GM18520 (cell line): ENCODE measurements around the gene RRAS.

ENCODE experiments used
- ATAC-seq: cut with Tn5 transposase; IDR thresholded peaks from one replicate; pipeline ENCODE4 v1.9.1; 2021; ENCODE audit not compliant: unreplicated experiment

The RRAS gene

DNA sequence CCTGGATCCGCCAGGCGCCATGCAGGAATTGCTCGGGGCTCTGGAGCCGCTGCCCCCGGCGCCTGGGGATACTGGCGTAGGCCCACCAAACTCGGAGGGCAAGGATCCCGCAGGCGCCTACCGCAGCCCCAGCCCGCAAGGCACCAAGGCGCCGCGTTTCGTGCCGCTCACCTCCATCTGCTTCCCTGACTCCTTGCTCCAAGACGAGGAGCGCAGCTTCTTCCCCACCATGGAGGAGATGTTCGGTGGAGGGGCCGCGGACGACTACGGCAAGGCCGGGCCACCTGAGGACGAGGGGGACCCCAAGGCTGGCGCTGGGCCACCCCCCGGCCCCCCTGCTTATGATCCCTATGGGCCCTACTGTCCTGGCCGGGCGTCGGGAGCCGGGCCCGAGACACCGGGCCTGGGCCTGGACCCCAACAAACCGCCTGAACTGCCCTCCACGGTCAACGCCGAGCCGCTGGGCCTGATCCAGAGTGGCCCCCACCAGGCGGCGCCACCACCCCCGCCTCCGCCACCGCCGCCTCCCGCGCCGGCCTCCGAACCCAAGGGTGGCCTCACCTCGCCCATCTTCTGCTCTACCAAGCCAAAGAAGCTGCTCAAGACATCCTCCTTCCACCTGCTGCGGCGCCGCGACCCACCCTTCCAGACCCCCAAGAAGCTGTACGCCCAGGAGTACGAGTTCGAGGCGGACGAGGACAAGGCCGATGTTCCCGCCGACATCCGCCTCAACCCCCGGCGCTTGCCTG is 42.8 kb downstream of the RRAS start:
- ATAC-seq, result no peak

DNA sequence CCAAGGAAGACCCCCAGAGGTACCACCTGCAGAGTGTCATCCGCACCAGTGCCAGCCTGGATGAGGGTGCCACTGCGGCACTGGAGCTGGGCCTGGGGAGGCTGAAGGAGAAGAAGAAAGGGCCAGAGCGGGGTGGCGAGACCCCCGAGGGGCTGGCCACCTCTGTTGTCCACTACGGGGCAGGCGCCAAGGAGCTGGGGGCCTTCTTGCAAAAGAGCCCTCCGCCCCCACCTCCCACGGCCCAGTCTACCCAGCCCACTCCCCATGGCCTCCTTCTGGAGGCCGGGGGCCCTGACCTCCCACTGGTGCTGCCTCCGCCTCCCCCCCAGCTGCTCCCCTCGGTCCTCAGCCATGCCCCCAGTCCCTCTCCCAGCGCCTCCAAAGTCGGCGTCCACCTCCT is 43.5 kb downstream of the RRAS start:
- ATAC-seq, result no peak

DNA sequence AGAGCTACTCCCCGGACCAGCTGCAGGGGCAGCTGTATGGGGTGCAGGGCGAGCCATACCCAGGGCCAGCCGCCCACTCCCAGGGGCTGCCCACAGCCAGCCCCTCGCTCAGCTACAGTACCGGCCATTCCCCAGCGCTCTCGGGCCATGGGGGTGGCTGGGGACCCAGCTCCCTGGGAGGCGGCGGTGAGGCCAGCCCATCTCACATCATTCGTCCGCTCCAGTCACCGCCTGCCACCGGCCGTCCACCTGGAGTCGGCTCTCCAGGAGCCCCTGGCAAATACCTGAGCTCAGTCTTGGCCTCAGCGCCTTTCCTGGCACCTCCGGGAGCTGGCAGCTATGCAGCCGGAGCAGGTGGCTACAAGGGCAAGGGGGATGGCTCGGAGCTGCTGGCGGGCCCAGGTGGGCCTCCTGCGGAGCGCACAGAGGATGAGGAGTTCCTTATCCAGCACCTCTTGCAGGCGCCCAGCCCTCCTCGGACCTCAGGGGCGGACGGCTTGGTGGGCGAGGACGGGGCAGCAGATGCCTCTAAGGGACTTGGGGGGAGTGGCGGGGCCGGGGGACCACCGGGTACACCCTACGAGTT is 44.0 kb downstream of the RRAS start:
- no peak for ATAC-seq

DNA sequence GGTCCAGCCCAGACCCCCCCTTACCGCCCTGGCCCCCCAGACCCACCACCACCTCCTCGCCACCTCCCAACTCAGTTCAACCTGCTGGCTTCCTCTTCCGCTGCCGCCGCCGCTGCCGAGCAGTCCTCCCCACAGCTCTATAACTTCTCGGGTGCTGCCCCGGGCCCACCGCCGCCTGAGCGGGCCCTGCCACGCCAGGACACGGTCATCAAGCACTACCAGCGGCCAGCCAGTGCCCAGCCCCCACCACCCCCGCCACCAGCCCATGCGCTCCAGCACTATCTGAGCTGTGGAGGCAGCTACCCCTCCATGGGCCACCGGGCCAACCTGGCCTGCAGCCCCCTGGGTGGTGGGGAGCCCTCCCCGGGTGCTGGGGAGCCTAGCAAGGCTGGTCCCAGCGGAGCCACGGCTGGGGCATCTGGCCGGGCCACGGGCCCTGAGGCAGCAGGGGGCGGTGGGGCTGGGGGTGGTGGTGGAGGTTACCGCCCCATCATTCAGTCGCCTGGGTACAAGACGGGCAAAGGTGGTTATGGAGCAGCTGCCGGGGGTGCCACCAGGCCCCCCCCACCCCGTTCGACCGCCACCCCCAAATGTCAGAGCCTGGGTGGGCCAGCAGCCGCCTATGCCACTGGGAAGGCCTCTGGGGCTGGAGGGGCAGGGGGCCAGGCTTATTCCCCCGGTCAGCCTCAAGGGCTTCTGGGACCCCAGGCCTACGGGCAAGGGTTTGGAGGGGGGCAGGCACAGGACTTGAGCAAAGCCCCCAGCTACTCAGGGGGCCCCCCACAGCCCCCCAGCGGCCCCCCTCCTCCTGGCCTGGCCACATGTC is 44.7 kb downstream of the RRAS start:
- no peak for ATAC-seq

DNA sequence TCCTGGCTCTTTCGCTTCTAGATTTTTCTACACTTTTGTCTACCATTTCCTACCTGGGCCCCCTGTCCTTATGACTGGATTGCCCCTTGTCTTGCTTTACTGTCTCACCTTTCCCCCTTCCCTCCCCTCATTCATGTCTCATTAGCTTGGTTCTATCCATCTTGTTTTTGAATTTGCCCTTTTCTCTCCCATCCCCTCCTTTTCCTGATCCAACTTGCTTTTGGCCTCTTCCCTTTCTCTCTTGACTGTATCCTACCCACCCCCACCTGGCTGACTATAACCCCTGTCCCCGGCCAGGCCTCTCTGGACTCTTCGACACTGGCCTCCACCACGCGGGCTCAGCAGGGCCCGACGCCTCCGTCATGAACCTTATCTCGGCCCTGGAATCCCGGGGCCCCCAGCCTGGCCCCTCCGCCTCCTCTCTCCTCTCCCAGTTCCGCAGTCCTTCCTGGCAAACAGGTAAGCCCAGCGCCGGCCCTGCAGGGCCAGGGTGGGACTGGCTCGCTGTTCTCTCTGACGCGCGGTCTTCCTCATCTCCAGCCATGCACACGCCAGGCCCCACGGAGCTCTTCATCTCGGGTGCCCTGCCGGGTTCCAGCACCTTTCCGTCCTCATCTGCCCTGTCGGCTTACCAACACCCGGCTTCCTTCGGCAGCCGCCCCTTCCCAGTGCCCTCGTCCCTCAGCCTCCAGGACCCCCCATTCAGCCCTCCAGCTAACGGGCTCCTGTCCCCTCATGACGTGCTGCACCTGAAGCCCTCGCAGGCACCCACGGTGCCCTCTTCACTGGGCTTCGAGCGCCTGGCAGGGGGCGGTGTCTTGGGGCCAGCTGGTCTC is 45.6 kb downstream of the RRAS start:
- ATAC-seq, result no peak

DNA sequence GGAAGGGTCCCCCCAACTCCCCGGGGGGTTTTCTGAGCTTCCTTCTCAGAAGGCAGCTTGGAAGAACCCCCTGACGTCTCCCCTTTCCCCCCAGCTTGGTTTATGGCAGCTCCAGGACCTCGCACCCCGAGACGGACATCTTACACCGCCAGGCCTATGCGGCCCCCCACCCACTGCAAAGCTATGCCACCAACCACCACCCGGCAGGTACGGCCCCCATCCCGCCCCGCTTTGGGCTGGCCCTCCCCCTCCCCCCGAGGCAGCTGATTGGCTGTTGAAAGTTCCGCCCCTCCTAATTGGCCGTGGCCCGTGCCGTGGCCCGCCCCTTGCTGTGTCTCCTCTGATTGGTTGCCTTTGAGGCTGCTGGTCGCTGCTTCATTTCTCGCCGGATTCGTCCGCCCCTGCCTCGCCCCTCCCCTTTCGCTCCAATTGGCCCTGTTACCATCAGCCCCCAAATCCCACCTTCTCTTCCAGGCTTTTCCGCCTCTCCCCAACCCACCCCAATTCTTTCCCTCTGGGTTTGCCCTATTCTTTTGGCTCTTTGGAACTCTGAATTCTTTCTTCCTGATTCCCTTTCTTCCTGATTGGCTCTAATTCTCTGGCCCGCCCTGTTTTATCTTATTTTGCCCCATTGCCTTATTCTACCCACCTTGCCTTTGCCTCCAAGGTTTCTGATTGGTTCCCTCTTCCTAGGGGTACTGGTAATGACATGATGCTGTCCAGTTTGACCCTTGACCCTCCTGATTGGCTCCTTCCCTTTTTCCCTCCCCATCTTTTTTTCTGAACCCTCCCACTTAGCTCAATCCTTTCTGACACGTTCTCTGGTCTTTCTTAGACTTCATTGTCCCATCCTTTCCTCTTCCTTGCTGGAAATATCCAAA is 46.5 kb downstream of the RRAS start:
- ATAC-seq, result peak; percentile 53

DNA sequence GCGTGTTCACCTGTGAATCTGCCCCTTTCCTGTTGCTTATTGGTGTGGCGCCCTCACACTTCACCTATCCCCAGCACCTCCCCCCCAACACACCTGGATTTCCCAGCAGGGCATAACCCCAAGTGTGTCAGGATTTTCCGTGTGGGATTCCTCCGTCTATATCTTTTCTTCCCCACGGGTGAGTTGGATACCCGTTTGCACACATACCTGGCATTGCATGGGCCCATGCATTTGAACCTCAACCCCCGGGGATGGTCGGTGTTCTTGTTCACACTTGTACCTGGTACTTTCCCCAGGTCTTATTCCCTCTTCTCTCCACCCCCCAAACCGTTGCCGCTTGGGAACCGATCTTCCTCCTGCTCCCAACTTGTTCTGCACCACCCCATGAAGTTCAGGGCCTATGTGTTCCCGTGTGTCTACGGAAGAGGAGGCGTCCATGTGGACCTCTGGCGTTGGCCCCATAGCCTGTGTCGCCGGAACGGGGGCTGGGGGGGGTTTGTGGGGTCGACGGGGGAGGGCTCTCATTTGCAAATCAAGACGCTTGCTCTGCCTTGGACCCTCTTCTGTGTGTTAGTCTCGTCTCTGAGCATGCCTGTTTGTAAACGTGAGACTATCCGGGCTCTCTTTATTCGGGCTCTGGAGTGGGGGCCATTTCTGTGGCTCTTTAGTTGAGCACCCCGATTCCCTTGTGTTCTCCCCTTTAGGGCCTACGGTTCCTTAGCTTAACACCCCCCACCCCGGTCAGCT is 47.3 kb downstream of the RRAS start:
- no peak for ATAC-seq

DNA sequence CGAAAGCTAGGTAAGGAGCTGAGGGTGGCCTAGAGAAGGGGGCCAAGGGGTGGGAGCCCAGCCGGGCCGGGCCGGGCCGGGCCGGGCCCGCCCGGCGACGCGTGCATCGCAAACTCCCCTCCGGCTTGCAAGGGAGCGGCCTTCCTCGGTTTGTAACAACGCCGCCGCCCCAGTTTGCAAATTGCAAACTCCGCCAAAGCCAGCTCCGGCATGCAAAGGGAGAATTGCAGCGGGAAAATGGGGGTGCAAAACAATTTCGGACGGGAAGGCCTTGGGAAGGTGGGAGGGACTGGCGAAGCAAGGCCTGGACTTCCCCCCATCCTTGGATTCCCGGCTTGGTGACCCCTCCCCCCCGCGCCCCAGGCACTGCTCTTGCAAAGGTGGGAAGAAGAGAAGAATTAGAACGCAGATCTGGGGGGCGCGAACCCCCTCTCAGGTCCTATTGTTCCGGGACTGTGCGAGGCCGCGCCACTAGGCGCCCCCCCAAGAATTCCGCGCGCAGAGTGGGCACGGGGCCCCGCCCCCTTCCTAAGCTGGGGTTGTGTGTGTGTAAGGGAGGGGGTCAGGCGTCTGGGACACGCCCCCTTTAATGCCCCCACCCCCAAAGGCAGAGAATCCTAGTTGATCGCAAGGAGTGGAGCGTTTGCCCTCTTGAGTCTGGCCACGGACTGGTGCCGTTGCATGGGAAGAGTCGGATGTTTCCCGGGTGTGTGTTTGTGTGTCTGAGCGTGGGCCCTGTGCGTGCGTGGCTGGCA is 48.0 kb downstream of the RRAS start:
- no peak for ATAC-seq

DNA sequence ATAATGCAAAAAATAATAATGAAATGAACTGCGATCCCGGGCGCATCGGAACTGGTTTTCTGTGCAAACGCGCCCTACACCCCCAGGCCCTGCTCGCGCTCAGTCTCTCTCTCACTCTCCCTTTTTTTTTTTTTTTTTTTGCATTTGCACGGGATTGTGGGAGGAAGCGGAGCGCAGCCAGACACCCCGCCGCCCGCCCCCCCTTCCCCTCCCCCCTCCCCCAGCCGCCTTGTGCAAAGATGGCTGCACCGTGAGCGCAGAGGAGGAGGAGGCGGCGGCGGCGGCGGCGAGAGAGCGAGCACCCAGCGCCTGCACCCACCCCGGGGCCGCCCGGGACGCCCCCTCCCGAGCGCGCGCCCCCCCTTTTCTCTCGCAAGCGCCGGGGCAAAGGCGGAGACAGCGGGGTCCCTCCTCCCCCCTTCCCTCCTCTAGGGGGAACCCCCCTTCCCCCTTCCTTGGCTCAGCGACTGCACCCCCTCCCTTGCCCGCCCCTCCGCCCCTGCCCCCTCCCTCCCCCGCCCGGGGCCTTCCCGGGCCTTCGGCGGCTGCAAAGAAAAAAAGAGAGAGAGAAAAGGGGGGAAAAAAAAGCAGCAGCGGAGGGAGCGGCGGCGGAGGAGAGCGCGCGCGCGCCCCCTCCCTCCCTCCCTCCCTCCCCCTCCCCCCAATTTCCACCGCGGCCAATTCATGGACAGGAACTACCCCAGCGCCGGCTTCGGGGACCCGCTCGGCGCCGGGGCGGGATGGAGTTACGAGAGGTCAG is 48.8 kb downstream of the RRAS start, which contains the start of gene PRR12:
TSS of gene PRR12 (plus strand) at position 212 of the 760 bp plus-strand sequence. CDS start at position 685, 473 bp downstream.
- no peak for ATAC-seq

DNA sequence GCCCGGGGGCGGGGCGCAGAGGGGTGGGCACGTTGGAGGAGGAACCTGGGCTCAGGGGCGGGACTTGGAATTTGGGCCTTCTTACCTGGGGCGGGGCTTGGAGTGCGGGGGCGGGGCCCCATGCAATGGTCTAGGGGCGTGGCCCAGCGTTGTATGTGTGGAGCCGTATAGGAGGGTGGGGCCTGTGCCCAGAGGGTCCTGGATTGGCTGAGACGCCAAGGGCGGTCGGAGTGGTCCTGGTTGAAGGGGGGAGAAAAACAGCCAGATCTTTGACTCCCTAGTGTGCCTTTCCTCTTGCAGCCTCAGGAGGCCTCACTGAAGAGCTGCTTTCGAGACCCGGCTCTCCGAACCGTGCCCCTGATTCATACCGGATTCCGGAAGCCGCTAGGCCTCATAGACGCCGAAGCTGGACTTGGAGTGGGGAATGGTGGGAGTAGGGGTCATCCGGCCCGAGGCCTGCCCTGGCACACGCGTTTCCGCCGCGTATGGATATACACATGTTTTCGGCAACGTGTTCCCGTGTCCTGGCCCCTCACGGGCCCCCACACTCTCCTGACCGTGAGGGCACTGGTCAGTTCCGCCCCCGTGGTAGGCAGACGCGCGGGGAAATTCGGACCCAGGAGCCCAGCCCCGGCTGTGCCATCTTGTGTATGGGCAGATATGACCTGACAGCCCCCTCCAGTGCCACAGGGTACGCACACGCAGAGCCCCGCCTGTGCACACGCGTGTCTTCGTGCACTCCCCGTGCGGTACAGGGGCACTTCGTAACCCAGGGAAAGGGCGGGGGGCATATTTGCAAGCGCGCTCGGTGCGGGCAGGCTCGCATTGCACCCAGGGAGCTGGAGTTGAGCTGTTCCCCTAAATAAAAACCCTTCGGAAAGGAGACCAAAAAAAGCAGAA is 49.6 kb downstream of the RRAS start:
- peak; percentile 62 for ATAC-seq

DNA sequence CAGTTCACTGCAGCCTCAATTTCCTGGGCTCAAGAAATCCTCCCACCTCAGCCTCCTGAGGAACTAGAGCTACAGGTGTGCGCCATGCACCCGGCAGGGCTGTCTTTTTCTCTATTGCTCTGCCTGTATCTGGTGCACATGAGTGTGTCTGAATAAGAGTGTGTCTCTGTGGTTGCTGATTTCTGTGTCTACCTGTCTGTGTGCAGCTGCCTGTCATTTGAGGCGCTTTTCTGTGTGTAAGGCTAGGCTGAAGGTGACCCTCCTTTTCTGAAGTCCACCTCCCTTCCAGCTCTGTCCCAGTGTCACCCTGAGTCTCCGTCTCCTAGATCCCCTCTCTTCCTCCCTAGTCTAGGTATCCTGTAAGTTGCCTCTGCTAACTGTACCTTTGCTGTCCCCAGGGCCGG is 50.4 kb downstream of the RRAS start:
- no peak for ATAC-seq

DNA sequence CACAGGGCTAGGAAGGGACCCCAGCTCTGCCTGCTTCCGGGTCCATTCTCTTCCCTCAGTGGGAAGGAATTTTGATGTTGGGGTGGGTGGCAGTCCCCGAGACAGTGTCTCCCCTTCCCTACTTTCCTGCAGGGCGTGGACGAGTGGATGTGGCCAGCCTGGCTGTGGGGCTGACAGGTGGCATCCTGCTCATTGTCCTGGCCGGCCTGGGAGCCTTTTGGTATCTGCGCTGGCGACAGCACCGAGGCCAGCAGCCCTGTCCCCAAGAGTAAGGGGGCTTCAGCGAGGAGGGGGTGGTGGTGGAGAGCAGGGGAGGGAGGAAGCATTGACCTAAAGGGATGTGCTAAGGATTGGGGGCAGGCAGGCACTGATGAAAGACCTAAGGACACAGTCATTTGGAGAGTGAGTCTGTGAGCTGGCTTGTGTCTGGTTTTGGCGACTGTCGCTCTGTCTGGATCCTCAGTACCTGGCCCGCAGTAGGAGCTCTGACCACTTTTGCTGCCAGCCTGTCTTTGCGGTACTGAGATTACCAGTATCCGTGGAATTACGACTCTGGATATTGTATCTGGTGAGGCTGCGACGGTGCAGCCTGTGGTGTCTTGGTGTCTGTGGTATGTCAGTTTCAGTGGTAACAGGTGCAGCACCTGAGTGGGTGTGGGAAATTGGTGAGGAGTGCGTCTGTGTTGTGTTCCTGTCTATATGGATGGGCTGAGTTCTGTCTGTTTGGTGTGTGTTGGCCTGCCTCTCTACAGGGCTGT is 51.4 kb downstream of the RRAS start:
- no peak for ATAC-seq

DNA sequence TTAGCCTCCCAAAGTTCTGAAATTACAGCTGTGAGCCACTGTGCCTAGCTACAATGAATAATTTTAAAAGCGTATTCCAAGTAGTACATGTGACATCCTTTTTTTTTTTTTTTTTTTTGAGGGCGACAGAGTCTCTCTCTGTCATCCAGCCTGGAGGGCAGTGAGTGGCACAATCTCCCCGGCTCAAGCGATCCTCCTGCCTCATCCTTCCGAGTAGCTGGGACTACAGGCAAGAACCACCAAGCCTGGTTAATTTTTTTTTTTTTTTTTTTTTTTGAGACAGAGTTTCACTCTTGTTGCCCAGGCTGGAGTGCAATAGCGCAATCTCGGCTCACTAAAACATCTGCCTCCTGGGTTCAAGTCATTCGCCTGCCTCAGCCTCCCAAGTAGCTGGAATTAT is 52.7 kb downstream of the RRAS start:
- ATAC-seq, result no peak
